ENCODE measurements around the gene EIF2B5. TPM values are rescaled to one million over a fixed set of nuclear protein-coding genes. Genes with fewer than 3 reads are reported as not detected.

Gene EIF2B5
- total and polyA plus RNA-seq, 9 of the 15 experiments (the other 6 are each of a cell fraction or from before 2014, with no cell fraction given), result 19.1 to 92.4 (median 74.0) TPM

DNA sequence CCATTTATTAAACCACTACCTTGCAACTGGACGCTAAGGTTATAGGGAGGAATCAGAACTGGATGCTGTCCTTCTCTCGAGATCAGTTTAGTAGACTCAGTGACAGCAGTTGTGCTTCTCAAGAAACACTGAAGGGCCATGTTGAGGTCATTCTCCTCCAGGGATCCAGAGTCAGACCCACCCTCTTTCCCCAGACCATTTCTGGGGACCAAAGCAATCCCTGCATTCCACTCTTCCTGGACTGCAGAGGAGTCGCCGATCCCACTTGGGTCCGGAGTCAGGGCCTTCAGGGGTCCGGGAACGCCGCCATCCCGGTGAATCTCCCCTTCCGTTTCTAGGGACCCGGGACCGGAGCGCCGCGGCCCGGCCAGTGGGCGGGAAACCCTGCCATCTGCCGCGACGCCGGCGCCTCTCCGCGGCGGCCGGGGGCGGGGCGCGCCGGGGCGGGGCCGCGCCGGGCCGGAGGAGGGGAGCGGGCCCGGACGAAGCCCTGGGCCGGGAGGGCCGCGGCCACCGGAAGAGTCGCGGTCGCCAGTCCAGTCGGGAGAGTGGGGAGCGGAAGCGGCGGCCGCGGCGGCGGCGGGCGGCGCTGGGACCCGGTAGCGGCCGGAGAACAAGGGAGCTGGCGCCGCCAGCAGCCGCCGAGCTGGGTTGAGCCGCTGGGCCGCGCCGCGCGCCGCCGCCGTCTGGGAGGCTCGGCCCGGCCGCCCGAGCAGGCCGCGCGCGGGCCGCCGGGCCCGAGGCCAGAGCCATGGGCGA, 19.9 kb downstream of the EIF2B5 start, which contains the start of gene DVL3 (continued):
- 0 out of 2 replicates have a peak, but pooled peaks have one; percentile 18 for TF ChIP-seq CHD2 (IDR thresholded peaks at IDR 0.05; ENCODE audit: low read depth, low read length)
- TF ChIP-seq, protein P1, sequence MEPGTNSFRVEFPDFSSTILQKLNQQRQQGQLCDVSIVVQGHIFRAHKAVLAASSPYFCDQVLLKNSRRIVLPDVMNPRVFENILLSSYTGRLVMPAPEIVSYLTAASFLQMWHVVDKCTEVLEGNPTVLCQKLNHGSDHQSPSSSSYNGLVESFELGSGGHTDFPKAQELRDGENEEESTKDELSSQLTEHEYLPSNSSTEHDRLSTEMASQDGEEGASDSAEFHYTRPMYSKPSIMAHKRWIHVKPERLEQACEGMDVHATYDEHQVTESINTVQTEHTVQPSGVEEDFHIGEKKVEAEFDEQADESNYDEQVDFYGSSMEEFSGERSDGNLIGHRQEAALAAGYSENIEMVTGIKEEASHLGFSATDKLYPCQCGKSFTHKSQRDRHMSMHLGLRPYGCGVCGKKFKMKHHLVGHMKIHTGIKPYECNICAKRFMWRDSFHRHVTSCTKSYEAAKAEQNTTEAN (CRISPR knock-in tag; IDR thresholded peaks at IDR 0.05), result no peak
- no peak for TF ChIP-seq SP2 (IDR thresholded peaks at IDR 0.05; ENCODE audit: extremely low read depth, low read depth, low read length, poor library complexity, severe bottlenecking)
- TF ChIP-seq MYC (IDR thresholded peaks at IDR 0.05; ENCODE audit: low read depth, low read length), result no peak
- TF ChIP-seq MYC (CRISPR knock-in tag; IDR thresholded peaks at IDR 0.05; ENCODE audit: borderline replicate concordance, low read depth), result 0 out of 2 replicates have a peak, but pooled peaks have one; percentile 16
- TF ChIP-seq, protein P2, sequence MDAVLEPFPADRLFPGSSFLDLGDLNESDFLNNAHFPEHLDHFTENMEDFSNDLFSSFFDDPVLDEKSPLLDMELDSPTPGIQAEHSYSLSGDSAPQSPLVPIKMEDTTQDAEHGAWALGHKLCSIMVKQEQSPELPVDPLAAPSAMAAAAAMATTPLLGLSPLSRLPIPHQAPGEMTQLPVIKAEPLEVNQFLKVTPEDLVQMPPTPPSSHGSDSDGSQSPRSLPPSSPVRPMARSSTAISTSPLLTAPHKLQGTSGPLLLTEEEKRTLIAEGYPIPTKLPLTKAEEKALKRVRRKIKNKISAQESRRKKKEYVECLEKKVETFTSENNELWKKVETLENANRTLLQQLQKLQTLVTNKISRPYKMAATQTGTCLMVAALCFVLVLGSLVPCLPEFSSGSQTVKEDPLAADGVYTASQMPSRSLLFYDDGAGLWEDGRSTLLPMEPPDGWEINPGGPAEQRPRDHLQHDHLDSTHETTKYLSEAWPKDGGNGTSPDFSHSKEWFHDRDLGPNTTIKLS (IDR thresholded peaks at IDR 0.05; ENCODE audit: borderline replicate concordance, low read depth), result no peak
- no peak for TF ChIP-seq CBX5 (IDR thresholded peaks at IDR 0.05; ENCODE audit: borderline replicate concordance, low read depth)
- TF ChIP-seq, protein P3, sequence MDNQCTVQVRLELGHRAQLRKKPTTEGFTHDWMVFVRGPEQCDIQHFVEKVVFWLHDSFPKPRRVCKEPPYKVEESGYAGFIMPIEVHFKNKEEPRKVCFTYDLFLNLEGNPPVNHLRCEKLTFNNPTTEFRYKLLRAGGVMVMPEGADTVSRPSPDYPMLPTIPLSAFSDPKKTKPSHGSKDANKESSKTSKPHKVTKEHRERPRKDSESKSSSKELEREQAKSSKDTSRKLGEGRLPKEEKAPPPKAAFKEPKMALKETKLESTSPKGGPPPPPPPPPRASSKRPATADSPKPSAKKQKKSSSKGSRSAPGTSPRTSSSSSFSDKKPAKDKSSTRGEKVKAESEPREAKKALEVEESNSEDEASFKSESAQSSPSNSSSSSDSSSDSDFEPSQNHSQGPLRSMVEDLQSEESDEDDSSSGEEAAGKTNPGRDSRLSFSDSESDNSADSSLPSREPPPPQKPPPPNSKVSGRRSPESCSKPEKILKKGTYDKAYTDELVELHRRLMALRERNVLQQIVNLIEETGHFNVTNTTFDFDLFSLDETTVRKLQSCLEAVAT (IDR thresholded peaks at IDR 0.05), result 0 out of 4 replicates have a peak, but pooled peaks of 1 of the 2 experiments have one; percentile 2
- no peak for TF ChIP-seq SMAD1 (IDR thresholded peaks at IDR 0.05; ENCODE audit: low read depth, low read length, partially characterized antibody)
- TF ChIP-seq, protein P4, sequence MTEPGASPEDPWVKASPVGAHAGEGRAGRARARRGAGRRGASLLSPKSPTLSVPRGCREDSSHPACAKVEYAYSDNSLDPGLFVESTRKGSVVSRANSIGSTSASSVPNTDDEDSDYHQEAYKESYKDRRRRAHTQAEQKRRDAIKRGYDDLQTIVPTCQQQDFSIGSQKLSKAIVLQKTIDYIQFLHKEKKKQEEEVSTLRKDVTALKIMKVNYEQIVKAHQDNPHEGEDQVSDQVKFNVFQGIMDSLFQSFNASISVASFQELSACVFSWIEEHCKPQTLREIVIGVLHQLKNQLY (CRISPR knock-in tag; conservative IDR thresholded peaks at IDR 0.05), result no peak
- no peak for TF ChIP-seq GABPB1 (CRISPR knock-in tag; IDR thresholded peaks at IDR 0.05)
- no peak for TF ChIP-seq SETDB1 (IDR thresholded peaks at IDR 0.05; ENCODE audit: low read length)
- TF ChIP-seq, protein P5, sequence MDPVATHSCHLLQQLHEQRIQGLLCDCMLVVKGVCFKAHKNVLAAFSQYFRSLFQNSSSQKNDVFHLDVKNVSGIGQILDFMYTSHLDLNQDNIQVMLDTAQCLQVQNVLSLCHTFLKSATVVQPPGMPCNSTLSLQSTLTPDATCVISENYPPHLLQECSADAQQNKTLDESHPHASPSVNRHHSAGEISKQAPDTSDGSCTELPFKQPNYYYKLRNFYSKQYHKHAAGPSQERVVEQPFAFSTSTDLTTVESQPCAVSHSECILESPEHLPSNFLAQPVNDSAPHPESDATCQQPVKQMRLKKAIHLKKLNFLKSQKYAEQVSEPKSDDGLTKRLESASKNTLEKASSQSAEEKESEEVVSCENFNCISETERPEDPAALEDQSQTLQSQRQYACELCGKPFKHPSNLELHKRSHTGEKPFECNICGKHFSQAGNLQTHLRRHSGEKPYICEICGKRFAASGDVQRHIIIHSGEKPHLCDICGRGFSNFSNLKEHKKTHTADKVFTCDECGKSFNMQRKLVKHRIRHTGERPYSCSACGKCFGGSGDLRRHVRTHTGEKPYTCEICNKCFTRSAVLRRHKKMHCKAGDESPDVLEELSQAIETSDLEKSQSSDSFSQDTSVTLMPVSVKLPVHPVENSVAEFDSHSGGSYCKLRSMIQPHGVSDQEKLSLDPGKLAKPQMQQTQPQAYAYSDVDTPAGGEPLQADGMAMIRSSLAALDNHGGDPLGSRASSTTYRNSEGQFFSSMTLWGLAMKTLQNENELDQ (CRISPR knock-in tag; IDR thresholded peaks at IDR 0.05; ENCODE audit: borderline replicate concordance), result no peak
- no peak for TF ChIP-seq KLF10 (CRISPR knock-in tag; IDR thresholded peaks at IDR 0.05)
- TF ChIP-seq FOSL1 (tag; conservative IDR thresholded peaks at IDR 0.05), result no peak
- TF ChIP-seq, protein P6, sequence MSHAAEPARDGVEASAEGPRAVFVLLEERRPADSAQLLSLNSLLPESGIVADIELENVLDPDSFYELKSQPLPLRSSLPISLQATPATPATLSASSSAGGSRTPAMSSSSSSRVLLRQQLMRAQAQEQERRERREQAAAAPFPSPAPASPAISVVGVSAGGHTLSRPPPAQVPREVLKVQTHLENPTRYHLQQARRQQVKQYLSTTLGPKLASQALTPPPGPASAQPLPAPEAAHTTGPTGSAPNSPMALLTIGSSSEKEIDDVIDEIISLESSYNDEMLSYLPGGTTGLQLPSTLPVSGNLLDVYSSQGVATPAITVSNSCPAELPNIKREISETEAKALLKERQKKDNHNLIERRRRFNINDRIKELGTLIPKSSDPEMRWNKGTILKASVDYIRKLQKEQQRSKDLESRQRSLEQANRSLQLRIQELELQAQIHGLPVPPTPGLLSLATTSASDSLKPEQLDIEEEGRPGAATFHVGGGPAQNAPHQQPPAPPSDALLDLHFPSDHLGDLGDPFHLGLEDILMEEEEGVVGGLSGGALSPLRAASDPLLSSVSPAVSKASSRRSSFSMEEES (CRISPR knock-in tag; IDR thresholded peaks at IDR 0.05), result no peak
- TF ChIP-seq CBFA2T3 (IDR thresholded peaks at IDR 0.05), result no peak
- TF ChIP-seq TFAM (CRISPR knock-in tag; conservative IDR thresholded peaks at IDR 0.05), result no peak
- no peak for TF ChIP-seq ZNF717 (CRISPR knock-in tag; IDR thresholded peaks at IDR 0.05)
